GM18505 (cell line): ENCODE measurements around the gene GNG7.
"Not testable (repeated sequence)": the region's sequence is repeated elsewhere in the genome, so short reads cannot be mapped to it uniquely, and the experiment has no call there.

Source experiments
- ATAC-seq: cut with Tn5 transposase; IDR thresholded peaks from one replicate; pipeline ENCODE4 v1.9.1; 2021; ENCODE audit not compliant: unreplicated experiment
- POLR2A ChIP-seq: IDR thresholded peaks from 4 replicates; pipeline ENCODE4 v1.6.1; 2011; ENCODE audit warnings: borderline replicate concordance; ENCODE audit not compliant: insufficient read depth, insufficient read length; ENCODE audit errors: extremely low read depth

Gene GNG7

DNA sequence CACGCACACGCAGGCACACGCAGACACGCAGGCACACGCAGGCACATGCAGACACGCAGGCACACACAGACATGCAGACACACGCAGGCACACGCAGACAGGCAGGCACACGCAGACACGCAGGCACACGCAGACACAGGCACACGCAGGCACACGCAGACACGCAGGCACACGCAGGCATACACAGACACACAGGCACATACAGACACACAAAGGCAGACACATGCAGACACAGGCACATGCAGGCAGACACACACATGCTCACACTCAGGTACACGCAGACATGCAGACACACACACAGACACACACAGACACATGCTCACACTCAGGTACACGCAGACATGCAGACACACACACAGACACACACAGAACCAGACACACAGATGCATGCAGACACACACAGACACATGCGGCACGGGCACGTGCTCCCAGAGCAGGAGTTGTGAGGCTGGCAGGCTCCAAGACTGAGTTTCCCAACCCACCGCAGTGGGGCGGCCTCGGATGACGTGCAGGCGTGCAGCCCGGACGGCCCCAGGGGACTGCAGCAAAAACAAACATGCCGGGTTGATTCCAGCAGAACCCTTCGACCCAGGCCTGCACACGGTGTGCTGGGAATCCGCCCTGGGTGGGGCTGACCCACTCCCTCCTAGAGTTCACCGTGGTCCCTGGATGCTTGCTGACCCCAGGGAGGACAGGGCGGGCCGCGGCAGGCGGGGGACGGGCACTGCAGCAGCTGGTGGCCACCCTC lies 126.6 kb downstream of the GNG7 start:
- TF ChIP-seq POLR2A = no peak
- ATAC-seq = no peak

GRCh38 chr19:2574971-2575630 lies 127.4 kb downstream of the GNG7 start:
- TF ChIP-seq POLR2A = no peak
- ATAC-seq = no peak

GRCh38 chr19:2574478-2574931 lies 128.0 kb downstream of the GNG7 start:
- TF ChIP-seq POLR2A = no peak
- no peak for ATAC-seq

DNA sequence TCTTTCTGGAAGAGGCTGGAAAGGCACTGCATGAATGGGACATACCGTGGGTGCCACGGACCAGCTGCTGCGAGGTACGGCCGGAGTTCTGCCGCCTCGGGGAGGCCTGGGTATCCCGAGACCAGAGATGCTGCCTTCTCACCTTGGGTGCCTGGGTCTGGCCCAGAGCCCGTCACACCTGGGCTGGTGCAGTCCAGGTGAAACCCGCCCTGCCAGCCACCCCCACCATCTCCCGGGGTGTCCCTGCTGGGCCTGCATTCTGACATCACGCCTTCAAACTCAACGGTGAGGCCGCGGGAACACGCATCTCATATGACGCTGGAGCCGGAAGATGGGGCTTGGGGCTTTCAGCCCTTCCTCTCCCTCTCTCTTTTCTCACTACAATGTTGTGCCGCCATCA lies 128.6 kb downstream of the GNG7 start:
- TF ChIP-seq POLR2A = no peak
- ATAC-seq = no peak

GRCh38 chr19:2572152-2572551 lies 130.3 kb downstream of the GNG7 start:
- not testable (repeated sequence) for ATAC-seq

DNA sequence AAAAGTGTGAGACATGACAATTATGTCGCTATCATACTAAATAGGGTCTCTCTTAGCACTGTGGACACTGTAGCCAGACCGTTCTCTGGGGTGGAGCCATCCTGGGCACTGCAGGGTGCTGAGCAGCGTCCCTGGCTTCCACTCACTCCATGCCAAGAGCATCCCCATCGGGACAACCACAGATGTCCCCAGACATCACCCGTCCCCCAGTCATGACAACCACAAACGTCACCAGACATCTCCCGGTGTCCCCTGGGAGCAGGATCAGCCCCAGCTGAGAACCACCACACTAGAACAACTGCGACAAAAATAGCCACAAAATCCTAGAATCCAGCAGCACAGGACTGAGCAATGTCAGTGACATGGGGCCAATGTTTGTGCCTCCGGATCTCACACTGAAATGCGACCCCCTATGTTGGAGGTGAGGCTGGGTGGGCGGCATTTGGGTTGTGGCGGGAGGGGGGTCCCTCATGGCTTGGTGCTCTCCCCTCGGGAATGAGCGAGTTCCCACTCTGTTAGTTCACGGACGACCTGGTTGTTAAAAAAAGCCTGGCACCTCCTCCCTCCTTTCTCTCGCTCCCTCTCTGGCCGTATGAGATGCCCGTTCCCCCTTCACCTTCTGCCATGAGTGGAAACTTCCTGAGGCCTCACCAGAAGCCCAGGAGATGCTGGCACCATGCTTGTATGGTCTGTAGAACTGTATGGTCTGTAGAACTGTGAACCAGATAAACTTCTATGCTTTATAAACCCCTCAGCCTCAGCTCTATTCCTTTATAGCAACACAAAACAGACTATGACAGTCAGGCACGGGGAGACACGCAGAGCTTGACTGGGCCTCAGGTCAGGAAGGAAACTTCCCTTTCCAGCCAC lies 132.7 kb downstream of the GNG7 start:
- no peak for ATAC-seq
- no peak for TF ChIP-seq POLR2A

GRCh38 chr19:2567996-2568395 lies 134.5 kb downstream of the GNG7 start:
- no peak for ATAC-seq
- TF ChIP-seq POLR2A = no peak

- no peak for TF ChIP-seq POLR2A
- no peak for ATAC-seq
Observed at GRCh38 chr19:2567580-2567979, 134.9 kb downstream of the GNG7 start.

- ATAC-seq = not testable (repeated sequence)
Observed at GRCh38 chr19:2563546-2563945, 138.9 kb downstream of the GNG7 start.

DNA sequence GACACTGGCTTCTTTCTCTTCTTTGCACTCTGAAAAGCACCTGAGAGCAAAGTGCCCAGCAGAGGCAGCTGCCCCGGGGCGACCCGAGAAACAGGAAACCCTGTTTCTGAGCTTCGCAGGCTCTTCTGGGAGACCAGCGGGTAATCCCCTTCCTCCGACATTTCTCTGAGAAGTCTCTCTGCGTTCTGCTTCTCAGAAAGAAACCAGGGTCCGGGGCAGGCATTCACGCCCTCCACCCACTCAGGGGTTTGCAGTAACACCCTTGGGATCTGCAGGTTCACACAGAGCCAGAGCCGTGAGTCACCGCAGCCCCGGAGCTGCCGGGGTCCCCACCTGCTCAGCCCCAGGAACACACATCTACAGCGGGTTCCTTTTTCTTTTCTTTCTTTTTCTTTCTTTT lies 140.6 kb downstream of the GNG7 start:
- ATAC-seq = peak; percentile 75
- TF ChIP-seq POLR2A = peak; percentile 34

DNA sequence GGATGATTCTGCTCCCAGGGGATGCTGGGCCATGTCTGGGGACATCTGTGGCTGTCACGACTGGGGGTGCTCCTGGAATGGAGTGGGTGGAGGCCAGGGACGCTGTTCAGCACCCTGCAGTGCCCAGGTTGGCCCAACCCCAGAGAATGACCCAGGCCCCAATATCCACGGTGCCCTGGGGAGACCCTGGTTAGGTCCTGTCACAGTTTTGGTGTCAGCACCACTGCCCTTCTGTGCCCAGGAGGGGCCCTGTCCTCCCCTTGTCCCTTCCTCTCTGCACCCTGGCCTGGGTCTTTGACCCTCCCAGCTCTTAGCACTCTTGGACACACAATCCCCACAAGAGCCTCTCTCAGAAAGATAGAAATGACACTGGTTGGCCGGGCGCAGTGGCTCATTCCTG lies 141.3 kb downstream of the GNG7 start:
- TF ChIP-seq POLR2A = no peak
- ATAC-seq = no peak

DNA sequence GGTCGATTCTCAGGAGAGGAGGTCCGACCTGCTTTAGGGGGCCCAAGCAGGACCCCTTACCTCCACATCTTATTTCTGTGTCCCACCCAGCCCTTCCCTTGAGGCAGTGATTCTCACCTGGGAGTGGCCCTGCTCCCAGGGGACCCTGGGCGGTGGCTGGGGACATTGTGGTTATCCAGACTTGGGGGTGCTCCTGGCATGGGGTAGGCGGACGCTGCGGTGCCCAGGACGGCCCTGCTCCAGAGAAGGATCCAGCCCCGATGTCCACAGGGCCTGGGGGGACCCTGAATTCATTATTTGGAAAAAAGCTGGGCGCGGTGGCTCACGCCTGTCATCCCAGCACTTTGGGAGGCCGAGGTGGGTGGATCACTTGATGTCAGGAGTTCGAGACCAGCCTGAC lies 142.1 kb downstream of the GNG7 start:
- no peak for TF ChIP-seq POLR2A
- ATAC-seq = no peak

DNA sequence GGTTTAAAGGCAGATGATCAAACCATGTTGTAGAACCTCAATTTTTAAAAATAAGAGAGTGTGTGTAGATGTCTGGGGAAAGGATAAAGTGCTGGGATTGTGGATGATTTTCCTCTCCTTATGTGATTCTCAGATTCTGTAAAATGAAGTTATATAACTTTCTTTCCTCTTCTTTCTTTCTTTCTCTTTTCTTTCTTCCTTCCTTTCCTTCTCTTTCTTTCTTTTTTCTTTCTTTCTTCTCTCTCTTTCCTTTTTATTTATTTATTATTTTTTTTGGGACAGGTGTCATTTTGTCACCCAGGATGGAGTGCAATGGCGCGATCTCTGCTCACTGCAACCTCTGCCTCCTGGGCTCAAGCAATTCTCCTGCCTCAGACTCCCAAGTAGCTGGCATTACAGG lies 144.0 kb downstream of the GNG7 start:
- no peak for ATAC-seq
- no peak for TF ChIP-seq POLR2A

DNA sequence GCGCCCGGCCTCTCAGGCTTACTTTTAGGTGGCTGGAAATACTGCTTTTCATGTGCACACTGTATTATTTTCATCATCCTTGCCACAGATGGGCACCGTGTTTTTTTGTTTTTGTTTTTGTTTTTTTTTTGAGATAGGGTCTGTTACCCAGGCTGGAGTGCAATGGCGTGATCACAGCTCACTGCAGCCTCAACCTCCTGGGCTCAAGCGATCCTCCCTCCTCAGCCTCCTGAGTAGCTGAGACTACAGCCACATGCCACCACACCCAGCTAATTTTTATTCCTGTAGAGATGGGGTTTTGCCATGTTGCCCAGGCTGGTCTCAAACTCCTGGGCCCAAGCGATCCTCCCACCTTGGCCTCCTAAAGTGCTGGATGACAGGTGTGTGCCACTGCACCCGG lies 144.4 kb downstream of the GNG7 start:
- not testable (repeated sequence) for ATAC-seq

GRCh38 chr19:2557093-2557440 lies 145.4 kb downstream of the GNG7 start:
- TF ChIP-seq POLR2A = no peak
- ATAC-seq = no peak
